Osteoblast (primary cell): ENCODE measurements around the gene NRDC. TPM values are rescaled to one million over a fixed set of nuclear protein-coding genes. Genes with fewer than 3 reads are reported as not detected.
A peak's percentile ranks its signal among the peaks of the same experiment; 100 is the strongest.
"Not testable (repeated sequence)": the region's sequence is repeated elsewhere in the genome, so short reads cannot be mapped to it uniquely, and the experiment has no call there.

ENCODE experiments used
- DNase-seq: peaks from one replicate; pipeline ENCODE4 v3.0.0; 2011; ENCODE audit warnings: low spot score, mixed read lengths; ENCODE audit not compliant: insufficient read length; ENCODE audit errors: missing footprints
- H2AFZ ChIP-seq: 2 replicates; pipeline ENCODE4 v1.6.0; 2011; ENCODE audit warnings: mild to moderate bottlenecking, low read length
- H3K27ac ChIP-seq: 2 replicates; pipeline ENCODE4 v1.5.1; 2011; ENCODE audit warnings: mild to moderate bottlenecking, low read depth, low read length, moderate library complexity
- H3K27me3 ChIP-seq: 2 replicates; pipeline ENCODE4 v1.6.0; 2012; ENCODE audit warnings: mild to moderate bottlenecking, control low read depth, inconsistent platforms, low read length, moderate library complexity; ENCODE audit not compliant: insufficient read depth
- H3K36me3 ChIP-seq: 2 replicates; pipeline ENCODE4 v1.5.1; 2011; ENCODE audit warnings: mild to moderate bottlenecking, low read length, control low read depth, moderate library complexity; ENCODE audit not compliant: insufficient read depth
- H3K4me1 ChIP-seq: 2 replicates; pipeline ENCODE4 v1.5.1; 2011; ENCODE audit warnings: mild to moderate bottlenecking, low read length, control low read depth, moderate library complexity; ENCODE audit not compliant: insufficient read depth
- H3K4me2 ChIP-seq: 2 replicates; pipeline ENCODE4 v1.6.0; 2011; ENCODE audit warnings: mild to moderate bottlenecking, low read length; ENCODE audit not compliant: insufficient read depth
- H3K4me3 ChIP-seq: fragments of 200-600 bp; sonication (generic); 3 replicates; pipeline ENCODE4 v1.5.1; 2012; ENCODE audit warnings: mild to moderate bottlenecking, low read length, inconsistent platforms; ENCODE audit not compliant: insufficient read depth
- H3K79me2 ChIP-seq: 2 replicates; pipeline ENCODE4 v1.6.0; 2012; ENCODE audit warnings: mild to moderate bottlenecking, low read length, control low read depth, inconsistent platforms; ENCODE audit not compliant: insufficient read depth
- H3K9me3 ChIP-seq: 2 replicates; pipeline ENCODE4 v1.5.1; 2011; ENCODE audit warnings: low read depth, low read length, control low read depth
- H4K20me1 ChIP-seq: 2 replicates; pipeline ENCODE4 v1.6.0; 2012; ENCODE audit warnings: mild to moderate bottlenecking, low read length, control low read depth; ENCODE audit not compliant: insufficient read depth
- total RNA-seq: library from RNA; depleted of rRNA; stranded (reverse); fragments of >200 nt; gene quantifications from 2 replicates; pipeline ENCODE4 v1.2.3, GENCODE V29; 2012
- TF ChIP-seq, protein P1 (sequence below): IDR thresholded peaks from 2 replicates; pipeline ENCODE4 v1.5.1; 2011; ENCODE audit warnings: mild to moderate bottlenecking, low read depth, low read length, moderate library complexity; ENCODE audit errors: extremely low read depth

The NRDC gene
- total RNA-seq, 1 donor: 81.4 TPM

GRCh38 chr1:51878308-51878615 is 265 bp downstream of the NRDC start:
- no peak for DNase-seq
- Histone ChIP-seq H2AFZ (peak overlapping the region; percentile 89), H3K27ac (peak overlapping the region; percentile 99), H3K9me3 (no peaks in the 10 kb centered on the region), H3K4me2 (peak overlapping the region; percentile 95), H3K4me1 (peaks cover 18% of the 10 kb centered on the region), H3K4me3 (peak overlapping the region; percentile 97), H3K27me3 (no peaks in the 10 kb centered on the region), H4K20me1 (peaks cover 7% of the 10 kb centered on the region), H3K79me2 (peaks cover 51% of the 10 kb centered on the region), H3K36me3 (no peaks in the 10 kb centered on the region)
- TF ChIP-seq, protein P1, sequence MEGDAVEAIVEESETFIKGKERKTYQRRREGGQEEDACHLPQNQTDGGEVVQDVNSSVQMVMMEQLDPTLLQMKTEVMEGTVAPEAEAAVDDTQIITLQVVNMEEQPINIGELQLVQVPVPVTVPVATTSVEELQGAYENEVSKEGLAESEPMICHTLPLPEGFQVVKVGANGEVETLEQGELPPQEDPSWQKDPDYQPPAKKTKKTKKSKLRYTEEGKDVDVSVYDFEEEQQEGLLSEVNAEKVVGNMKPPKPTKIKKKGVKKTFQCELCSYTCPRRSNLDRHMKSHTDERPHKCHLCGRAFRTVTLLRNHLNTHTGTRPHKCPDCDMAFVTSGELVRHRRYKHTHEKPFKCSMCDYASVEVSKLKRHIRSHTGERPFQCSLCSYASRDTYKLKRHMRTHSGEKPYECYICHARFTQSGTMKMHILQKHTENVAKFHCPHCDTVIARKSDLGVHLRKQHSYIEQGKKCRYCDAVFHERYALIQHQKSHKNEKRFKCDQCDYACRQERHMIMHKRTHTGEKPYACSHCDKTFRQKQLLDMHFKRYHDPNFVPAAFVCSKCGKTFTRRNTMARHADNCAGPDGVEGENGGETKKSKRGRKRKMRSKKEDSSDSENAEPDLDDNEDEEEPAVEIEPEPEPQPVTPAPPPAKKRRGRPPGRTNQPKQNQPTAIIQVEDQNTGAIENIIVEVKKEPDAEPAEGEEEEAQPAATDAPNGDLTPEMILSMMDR: no peak

GRCh38 chr1:51877434-51878307 is 856 bp downstream of the NRDC start:
- peaks cover 11% of the 10 kb centered on the region for H4K20me1 ChIP-seq
- H3K4me3 ChIP-seq: peak overlapping the region; percentile 97
- peak overlapping the region; percentile 99 for H3K27ac ChIP-seq
- H3K4me1 ChIP-seq: peaks cover 18% of the 10 kb centered on the region
- no peaks in the 10 kb centered on the region for H3K36me3 ChIP-seq
- H3K4me2 ChIP-seq: peak overlapping the region; percentile 95
- peak overlapping the region; percentile 89 for H2AFZ ChIP-seq
- no peaks in the 10 kb centered on the region for H3K9me3 ChIP-seq
- H3K79me2 ChIP-seq: peaks cover 56% of the 10 kb centered on the region
- no peaks in the 10 kb centered on the region for H3K27me3 ChIP-seq
- DNase-seq: no peak
- TF ChIP-seq, protein P1: no peak

GRCh38 chr1:51875836-51876235 is 2.7 kb downstream of the NRDC start:
- Histone ChIP-seq H3K4me3 (peak overlapping the region; percentile 5), H3K4me2 (peak overlapping the region; percentile 68), H2AFZ (no peak overlapping the region), H3K4me1 (peaks cover 18% of the 10 kb centered on the region), H3K27ac (no peak overlapping the region), H3K27me3 (no peaks in the 10 kb centered on the region), H4K20me1 (peaks cover 20% of the 10 kb centered on the region), H3K79me2 (peaks cover 75% of the 10 kb centered on the region), H3K9me3 (no peaks in the 10 kb centered on the region), H3K36me3 (no peaks in the 10 kb centered on the region)
- DNase-seq: no peak
- TF ChIP-seq, protein P1: no peak

DNA sequence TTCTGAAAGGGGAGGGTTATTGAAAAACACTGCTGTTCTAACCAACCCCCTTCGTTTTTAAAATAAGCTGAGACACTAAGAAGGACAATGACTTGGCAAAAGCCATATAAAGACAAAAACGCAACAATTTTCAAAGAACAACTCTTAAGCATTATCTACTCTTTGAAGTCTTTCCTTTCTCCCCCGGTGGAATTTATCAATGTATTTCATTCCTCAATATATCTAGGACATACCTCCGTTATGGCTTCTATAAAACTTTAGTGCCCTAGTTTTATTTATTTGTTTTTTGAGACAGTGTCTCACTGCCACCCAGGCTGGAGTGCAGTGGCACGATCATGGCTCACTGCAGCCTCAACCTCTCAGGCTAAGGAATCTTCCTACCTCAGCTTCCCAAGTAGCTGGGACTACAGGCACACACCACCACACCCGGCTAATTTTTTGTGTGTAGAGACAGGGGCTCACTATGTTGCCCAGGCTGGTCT is 3.2 kb downstream of the NRDC start:
- TF ChIP-seq, protein P1: no peak
- Histone ChIP-seq H3K27ac (no peak overlapping the region), H3K36me3 (no peaks in the 10 kb centered on the region), H2AFZ (no peak overlapping the region), H3K4me1 (peaks cover 18% of the 10 kb centered on the region), H3K27me3 (no peaks in the 10 kb centered on the region), H3K9me3 (no peaks in the 10 kb centered on the region), H4K20me1 (peaks cover 20% of the 10 kb centered on the region), H3K79me2 (peaks cover 79% of the 10 kb centered on the region), H3K4me3 (peak overlapping the region; percentile 5), H3K4me2 (peak overlapping the region; percentile 68)
- DNase-seq: no peak

DNA sequence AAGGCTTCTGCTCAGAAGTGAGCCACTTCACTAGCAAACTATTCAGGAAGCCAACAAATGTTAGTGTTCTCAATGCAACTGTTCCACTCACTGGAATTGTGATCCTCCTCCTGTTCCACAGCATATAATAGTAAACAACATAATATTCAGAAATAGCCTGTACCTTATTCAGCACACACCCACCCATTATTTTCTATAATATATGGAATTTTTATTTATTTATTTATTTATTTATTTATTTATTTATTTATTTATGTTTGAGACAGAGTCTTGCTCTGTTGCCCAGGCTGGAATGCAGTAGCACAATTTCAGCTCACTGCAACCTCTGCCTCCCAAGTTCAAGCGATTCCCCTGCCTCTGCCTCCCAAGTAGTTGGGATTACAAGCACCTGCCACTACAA is 5.3 kb downstream of the NRDC start:
- Histone ChIP-seq H4K20me1 (peaks cover 20% of the 10 kb centered on the region), H3K4me1 (peaks cover 18% of the 10 kb centered on the region), H3K79me2 (peaks cover 98% of the 10 kb centered on the region)
- H2AFZ ChIP-seq, H3K27ac ChIP-seq, H3K4me3 ChIP-seq, H3K36me3 ChIP-seq, H3K27me3 ChIP-seq, H3K9me3 ChIP-seq, H3K4me2 ChIP-seq: not testable (repeated sequence)
- peak; percentile 18 for DNase-seq
